Urothelium cell line (cell line): ENCODE results near the gene CSNK2A2.

ENCODE experiments used
- DNase-seq: peaks from one replicate; pipeline ENCODE4 v3.0.0; 2011; ENCODE audit warnings: low spot score, mixed read lengths
- FAIRE-seq: peaks from 2 replicates; lab custom pipeline; 2011; peaks lifted over from hg19 to GRCh38; lab: Jason Lieb, UNC

Gene CSNK2A2

DNA sequence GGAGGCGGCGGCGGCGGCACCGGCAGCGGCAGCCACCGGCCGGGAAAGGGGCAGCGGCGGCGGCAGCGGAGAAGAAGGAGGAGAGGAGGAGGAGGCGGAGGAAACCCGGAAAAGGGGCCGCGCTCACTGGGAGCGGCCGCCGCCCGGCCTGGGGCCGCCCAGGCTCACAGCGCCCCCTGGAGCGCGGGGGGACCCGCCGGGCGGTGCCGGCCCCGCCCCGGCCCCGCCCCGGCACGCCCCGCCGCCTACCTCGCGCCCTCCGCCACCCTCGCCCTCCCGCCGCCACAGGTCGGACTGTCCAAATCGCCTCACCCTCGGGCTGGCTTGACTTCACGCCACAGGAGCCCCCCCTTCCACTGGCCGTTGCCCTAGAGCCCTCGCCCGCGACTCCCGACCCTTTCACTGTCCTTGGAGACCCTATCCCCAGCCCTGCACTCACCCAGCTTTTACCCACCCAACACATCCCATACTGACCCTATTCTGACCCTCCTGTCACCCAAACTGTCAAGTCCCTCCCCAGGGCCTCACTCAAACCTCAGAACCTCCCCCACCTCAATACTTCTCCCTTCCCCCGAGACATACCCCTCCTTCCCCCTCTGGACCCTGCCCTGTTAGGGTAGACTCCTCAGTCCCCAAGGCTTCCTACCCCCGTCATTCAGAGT lies at the start of gene CSNK2A2:
TSS of gene CSNK2A2 (minus strand) at position 85 of the 662 bp plus-strand sequence. CDS start 370 bp downstream, outside the sequence.
- peak; percentile 95 for DNase-seq
- FAIRE-seq = no peak

DNA sequence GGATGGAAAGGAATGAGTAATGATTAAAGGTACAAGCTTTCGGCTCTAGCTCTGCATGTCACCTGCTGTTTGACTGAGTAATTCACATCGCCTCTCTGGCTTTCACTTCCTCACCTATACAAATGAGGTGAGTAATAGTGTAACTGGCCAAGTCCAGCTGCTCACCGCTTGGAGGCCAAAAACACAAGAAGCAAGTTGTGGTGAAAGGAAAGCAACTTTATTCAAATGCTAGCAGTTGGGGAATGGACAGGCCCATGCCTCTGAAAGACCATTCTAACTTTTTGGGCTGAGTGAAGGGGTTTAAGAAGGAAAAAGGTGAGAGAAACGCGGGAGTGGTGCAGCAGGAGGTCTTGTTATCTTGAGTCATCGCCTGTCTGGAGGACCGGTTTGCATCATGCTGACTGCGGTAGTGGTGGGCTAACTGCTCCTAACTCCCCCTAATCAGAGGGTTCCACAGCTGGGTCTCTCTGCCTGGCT lies 45.7 kb upstream of the CSNK2A2 start:
- no peak for FAIRE-seq
- DNase-seq = no peak

DNA sequence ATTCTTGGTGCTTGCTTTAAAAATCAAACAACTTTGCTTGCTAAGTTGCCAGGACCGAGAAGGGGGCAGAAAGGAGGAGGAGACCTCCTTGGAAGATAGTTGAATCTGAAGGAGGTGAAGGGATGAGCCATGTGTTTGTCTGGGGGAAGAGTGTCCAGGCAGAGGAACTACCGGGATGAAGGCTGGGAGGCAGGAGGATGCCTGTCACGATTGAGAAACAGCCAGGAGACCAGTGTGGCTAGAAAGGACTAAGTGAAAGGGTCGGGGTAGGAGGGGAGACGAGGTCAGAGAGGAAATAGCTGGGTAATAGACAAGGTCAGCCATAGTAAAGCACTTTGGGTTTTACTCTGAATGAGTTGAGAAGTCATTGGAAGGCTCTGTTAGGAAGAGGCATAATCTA lies 38.9 kb upstream of the CSNK2A2 start:
- FAIRE-seq = no peak
- DNase-seq = no peak

DNA sequence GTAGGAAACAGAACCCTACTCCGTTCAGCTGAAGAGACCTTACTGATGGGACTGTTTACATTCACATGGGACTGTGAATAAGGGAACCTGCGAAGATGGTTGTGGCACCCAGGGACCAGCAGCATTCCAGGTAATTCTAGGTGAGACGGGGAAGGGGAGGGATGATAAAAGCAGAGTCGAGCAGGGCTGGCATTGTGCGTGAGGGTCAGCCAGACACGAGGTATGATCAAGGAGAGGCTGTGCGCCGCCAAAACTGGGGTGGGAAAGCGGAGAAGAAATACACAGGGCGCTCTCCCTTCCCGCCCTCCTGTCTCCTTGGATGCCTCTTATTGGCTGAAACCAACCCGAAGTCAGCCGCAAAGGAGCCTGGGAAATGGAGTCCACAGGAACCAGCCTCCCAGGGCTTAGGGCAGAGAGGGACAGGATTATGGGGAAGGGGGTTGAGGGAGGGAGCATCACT lies 38.4 kb upstream of the CSNK2A2 start:
- DNase-seq (peak; percentile 87), FAIRE-seq (no peak)

DNA sequence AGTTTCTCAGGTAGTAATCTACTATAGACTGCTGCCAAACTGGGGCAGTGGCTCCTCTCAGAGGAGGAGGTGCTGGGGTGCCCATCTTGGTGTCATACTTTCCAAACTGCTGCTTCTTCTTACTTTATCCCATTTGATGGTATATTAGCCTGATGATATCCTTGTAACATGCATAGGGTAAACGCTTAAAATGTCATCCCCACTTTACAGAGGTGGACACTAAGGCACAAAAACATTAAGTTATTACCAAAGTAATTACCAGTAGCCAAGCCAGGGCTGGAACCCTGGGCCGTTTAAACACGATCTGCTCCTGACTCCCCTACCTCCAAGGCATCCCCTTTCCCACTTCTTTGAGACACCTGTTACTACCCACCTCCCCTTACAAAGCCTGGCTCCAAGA lies 37.8 kb upstream of the CSNK2A2 start:
- DNase-seq (no peak), FAIRE-seq (no peak)

DNA sequence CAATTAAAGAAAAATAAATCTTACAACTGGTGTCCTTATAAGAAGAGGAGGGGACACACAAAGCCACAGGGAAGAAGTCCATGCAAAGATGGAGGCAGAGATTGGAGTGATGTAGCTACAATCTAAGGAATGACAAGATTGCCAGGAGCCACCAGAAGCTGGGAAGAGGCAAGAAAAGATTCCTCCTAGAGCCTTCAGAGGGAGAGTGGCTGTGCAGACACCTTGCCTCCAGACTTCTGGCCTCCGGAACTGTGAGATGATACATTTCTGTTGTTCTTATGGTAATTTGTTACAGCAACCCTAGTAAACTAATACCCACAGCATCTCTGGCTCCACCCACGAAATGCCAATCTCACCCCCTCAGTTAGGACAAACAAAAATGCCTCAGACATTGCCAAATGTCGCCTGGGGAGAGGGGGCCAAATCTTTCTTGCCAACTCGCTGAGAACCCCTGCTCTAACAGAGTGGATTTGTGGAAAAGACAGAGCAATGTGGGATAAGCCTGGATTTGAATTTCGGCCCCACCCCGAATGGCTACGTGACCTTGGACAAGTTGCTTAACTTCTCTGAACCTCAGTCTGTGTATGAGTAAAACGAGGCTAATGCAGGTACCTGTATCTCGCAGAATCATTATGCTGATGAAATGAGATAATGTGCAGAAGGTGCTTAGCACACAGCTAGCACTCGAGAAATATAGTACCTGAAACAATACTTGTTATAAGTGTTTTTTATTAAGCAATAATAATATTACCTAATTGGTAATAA lies 37.1 kb upstream of the CSNK2A2 start:
- DNase-seq (no peak), FAIRE-seq (no peak)

DNA sequence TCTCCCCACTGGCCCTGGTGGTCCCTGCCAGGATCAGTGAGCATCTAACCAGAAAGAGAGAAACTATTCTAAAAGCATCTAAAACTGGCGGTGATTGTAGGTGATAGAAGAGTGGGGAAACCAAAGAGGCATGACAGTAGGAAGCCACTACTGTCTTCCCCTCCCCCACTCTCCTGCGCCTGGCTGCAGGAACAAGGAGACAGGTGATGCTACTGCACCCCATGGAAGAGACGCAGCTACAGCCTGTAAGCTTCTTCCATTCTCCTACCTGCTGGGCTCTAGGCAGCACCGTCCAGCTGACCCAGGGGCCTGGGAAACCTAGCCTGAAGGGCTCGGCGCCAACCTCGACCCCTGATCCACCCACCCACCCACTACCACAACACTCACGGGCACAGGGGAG lies 32.4 kb upstream of the CSNK2A2 start:
- DNase-seq (no peak), FAIRE-seq (no peak)

DNA sequence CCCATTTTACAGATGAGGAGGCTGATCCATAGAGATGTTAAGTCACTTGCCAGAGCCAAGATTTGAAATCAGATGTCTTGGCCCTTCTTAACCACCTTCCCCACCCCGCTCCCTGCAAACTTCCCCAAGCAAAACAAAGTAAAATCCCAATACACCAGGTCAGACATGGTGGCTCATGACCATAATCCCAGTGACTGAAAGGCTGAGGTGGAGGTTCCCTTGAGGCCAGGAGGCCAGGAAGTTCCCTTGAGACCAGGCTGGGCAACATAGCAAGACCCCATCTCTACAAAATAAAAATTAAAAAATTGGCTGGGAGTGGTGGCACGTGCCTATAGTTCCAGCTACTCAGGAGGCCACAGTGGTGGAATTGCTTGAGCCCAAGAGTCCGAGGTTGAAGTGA lies 28.9 kb upstream of the CSNK2A2 start:
- FAIRE-seq = no peak
- no peak for DNase-seq

DNA sequence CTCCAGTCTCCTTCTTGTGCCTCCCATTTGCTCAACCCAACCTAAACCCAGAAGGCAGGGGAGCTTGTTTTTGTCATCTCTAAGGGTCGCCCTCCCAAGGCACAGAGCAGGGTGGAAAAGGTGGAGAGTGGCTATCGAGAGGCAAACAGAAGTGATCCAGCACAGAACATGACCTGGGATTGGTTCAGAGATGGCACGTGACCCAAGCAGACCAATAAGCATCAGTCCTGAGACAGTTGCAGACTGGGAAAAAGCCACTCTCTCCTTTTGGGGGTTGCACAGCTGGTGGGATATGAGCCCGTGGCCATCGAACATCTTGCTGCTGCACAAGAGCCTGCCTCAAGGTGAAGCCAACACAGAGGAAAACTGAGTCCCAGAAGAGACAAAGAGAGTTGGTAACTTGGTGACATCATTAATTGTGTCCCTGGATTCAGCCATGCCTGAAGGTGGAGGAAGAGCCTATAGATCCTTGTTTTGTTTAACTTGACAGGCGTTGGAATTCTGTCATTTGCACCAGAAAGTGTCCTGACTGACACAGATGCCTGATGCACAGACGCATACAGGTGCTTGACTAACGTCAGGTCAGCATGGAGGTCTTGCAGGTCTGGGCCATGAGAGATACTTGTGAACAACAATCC lies 28.2 kb upstream of the CSNK2A2 start:
- no peak for FAIRE-seq

DNA sequence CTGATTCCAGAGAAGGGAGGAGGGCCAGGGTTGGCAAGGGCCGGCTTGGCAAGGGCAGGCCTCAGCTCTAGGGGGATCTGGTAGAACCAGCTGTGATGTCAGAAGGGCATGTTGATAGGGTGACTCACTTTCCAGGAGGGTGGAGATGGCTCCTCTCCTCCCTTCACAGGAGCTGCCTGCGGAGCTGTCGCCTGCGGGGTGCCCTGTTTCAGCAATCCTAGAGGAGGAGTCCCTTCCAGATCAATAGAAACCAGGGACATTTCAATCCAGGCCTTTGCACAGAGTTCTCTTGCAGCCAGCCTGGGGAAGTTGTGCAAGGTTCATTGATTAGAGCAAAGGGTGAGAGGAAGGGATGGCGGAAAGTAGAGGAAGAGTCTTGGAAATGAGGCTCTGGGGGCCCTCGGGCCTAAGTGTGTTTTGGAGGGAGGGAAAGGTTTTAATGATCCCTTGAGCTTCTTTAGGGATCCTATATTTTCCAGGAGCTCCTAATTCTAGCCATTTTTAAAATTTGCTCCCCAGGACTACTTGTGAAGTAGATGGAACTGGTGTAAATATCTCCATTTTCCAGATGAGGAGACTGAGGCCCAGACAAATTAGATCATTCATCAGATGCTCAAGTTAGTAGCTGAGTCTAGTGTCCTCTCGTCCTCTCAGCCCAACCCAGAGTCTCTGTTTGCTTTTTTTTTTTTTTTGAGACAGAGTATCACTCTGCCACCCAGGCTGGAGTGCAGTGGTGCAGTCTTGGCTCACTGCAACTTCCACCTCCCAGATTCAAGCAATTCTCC lies 24.8 kb upstream of the CSNK2A2 start:
- DNase-seq = peak; percentile 50

More for the DNA sequence above, 28.2 kb upstream of the CSNK2A2 start:
- DNase-seq = no peak

DNA sequence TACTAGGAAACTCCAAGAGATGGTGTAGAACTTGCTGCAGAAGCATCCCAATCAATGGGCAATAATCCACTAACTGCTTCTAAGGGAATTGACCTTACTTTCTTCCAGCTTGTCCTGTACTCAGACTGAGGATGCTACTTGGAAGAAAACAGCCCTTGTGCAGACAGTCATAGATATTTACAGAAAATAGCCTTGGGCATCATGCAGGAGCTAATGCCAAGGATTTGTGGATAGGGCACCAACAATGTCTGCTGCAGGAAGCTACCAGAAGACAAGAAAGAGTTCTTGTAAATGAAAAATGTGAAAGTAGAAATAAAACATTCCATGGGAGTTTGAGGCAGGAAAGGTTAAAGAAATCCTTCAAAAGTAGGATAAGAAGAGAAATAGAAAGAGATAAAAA lies 21.5 kb upstream of the CSNK2A2 start:
- DNase-seq = no peak
- no peak for FAIRE-seq

More for the DNA sequence above, 24.8 kb upstream of the CSNK2A2 start:
- FAIRE-seq = no peak

DNA sequence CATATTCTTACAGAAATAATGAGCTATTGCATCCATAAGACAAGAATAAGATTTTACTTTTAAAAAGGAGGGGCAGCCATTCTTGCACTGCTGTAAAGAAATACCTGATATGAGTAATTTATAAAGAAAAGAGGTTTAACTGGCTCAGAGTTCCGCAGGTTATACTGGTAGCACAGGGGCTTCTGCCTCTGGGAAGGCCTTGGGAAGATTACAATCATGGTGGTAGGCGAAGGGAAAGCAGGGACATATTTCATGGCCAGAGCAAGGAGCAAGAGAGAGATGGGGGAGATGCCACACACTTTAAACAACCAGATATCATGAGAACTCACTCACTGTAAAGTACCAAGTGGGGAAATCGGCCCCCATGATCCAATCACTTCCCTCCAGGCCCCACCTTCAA lies 20.9 kb upstream of the CSNK2A2 start:
- DNase-seq (no peak), FAIRE-seq (no peak)

DNA sequence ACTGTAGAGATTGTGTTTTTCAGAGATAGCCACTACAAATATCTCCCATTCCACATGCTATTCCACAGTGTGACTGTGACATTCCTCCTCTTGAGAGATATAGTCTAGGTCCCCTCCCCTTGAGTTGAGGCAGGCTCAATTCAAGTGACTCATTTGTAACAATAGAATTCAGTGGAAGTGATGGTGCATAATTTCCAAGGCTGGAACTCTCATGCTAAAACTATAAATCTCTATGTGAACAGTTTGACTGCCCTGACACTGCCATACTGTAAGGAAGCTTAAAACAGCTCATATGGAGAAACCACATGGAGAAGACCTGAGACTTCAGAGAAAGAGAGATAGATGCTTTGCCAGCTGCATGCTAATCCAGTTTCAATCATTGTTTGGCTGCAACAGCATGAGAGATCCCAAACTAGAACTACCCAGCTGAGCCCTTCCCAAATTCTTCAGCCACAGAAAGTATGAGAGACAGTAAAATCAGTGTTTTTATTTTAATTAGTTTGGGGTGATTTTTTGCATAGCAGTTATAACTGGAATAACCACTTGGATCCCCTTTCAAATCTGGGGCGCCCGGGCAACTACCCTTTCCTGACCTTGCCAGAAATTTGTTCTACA lies 19.5 kb upstream of the CSNK2A2 start:
- DNase-seq = no peak
- no peak for FAIRE-seq

DNA sequence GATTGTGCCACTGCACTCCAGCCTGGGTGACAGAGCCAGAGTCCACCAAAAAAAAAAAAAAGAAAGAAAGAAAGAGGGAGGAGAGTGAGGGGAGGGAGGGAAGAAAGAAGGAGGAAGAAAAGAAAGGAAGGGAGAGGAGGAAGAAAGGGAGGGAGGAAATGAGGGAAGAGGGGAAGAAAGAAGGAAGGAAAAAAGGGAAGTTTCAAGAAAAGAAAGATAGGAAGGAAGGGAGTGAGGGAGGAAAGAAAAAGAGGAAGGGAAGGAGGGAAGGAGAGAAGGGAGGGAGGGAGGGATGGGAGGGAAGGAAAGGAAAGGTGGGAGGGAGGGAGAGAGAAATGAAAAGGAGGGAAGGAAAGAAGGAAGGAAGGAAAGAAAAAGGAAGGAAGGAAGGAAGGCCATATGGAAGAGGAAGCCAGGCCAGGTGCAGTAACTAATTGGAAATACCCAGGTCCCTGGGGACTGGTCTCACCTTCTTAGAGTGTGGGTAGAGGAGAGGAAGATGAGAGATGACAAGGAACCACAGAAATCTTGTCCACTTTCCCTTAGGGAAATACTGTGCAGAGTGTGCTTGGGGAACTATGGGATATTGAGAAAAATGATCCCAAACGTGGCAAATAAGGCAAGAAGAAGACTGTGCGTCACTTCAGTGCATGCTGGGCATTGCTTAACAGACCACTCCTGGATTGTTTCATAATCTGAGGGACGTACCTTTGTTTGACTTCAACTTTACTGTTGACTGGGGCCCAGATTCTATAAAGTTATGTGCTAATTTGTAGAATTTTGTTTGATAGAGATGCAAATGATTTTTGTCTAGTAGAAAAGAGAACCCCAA lies 15.1 kb upstream of the CSNK2A2 start:
- DNase-seq = no peak
- no peak for FAIRE-seq

DNA sequence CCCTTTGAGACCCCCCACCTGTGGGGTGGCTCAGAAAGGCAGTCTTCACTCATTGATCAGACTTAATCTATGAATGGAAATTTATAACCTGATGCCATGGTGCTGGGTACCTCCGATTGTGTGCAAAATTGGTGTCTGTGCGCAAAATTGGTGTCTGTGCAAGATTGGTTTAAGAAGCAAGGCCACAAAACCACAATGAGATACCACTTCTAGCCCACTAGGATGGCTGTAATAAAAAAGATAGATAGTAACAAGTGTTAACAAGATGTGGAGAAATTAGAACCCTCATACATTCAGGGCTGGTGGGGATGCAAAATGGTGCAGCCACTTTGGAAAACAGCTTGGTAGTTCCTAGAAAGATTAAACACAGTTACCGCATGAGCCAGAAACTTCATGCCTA lies 13.9 kb upstream of the CSNK2A2 start:
- no peak for DNase-seq

DNA sequence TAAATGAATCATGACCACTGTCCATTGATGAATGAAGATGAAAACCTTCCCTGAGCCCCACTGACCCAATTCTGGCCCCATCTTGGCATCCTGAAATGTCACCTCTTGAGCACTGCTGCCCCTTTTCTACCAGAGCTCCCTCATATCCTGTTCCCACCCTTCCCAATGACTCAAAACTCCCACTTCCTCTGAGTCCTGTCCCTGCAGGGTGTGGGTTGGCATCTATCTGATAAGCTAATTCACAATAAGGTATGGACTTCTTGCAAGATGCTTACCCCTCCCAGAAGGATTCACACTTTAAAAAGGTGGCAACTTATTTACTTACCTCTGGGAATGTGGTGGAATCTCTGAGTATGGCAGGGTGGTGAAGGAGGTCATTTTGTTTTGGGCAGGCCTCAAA lies 13.3 kb upstream of the CSNK2A2 start:
- no peak for DNase-seq
- FAIRE-seq = no peak

More for the DNA sequence above, 13.9 kb upstream of the CSNK2A2 start:
- FAIRE-seq = no peak

DNA sequence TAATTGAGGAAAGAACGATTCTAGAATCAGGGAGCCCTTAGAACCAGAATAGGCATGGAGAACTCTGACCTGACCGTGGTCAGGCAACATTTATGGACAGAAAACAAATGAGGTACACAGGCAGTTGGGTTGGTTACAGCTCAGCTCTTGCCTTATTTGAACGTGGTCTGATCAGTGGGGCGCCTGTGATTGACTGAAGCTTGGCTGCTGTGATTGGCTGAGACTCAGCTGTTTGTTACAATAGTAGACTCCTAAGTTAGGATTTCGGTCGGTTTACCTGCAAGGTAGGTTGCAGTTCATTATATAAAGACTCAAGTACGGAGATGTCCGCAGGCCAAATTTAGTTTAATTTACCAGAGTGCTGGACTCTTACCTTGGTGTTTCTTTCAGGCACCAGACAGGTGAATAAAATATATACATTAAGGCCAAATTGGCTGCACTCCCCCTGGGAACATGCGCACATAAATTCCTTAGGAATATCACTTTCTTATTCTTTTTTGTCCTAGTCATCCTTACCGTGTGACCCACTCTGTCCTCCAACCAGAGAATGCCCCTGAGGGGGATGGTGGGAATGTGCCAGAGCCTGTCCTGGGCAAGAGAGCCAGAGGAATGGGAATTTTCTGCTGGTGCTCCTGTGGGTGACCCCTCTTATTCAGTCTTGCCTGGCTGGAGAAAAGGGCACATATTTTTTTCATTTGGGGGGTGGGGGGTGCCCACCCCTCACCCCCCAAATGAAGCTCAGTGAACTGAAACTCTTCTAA lies 7.5 kb upstream of the CSNK2A2 start:
- no peak for DNase-seq
- FAIRE-seq = no peak

DNA sequence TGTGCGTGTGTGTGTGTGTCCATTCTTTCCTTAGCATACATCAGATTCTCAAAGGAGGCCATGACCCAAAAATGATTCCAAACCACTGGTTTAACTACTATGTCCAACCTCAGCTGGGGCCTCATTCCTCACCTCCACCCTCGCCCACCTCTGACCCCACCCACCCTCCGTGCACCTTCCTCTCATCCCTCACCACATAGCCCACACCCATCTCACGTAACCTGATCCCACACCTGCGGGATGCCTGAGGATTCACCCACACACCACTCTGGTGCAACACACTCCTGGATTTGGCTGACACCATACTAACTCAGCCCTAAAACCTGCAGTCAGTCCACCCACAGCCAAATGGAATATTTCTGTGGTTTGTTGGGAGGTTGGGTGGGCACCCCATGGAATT lies 3.3 kb upstream of the CSNK2A2 start:
- DNase-seq (no peak), FAIRE-seq (no peak)
